ENCODE results near the gene CBFA2T2. TPM values are rescaled to one million over a fixed set of nuclear protein-coding genes. Genes with fewer than 3 reads are reported as not detected.

The CBFA2T2 gene
- total RNA-seq, 2 donors from 2014 or later, result 14.8 to 18.0 TPM

DNA sequence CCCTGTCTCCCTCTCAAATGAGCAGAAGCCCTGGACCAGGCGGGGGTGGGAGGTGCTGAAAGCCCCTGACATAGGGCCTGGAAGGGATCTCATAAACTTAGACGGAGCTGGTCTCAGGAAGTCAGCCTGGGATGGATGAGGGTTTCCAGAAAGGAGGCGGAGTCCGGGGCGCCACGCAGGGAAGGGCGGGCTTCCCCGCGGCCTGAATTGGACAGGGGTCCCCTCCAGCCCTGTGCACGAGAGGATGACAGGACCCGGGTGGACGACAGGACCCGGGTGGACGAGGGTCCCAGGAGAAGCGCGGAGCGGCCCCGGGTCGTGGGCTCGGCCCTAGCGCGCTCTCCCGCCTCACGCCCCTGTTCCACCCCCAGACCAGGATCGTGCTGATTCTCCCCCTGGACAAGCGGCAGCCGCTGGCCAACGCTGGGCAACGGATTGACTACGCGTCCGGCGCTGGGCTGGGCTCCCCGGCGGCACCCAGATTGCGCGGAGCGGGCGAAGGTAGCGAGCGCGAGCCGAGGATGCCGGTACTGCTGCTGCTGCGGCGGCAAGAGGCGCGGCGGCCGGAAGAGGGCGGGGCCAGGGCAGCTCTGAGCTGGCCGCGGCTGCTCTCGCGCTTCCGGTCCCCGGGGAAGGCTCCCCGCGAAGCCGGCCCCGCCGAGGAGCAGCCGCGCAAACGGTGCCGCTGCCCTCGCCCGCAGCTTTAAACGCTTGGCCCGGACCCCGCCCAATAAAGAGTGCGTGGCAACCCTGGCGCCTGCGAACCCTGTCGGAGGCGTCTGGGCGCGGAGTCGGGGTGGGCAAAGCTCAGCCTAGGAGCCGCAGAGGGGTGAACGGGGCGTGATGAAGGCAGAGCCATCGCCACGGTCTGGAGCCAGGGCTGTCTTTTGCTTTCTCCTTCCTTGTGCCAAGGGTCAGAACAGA is 173.5 kb downstream of the CBFA2T2 start:
- H3K27me3 ChIP-seq (replicated peaks; ENCODE audit: insufficient read depth), result no peaks in the 10 kb centered on the region
- no peak for DNase-seq (ENCODE audit: low spot score)
- ATAC-seq (ENCODE audit: insufficient number of reproducible peaks, low FRiP score, low read depth), result no peak
- H3K4me3 ChIP-seq, result peak overlapping the region; percentile 96
- H3K27ac ChIP-seq, result peak overlapping the region; percentile 93 to 94
- H3K9me3 ChIP-seq, result no peaks in the 10 kb centered on the region
- peaks cover 16 to 41% of the 10 kb centered on the region in 2 donors for H3K4me1 ChIP-seq (ENCODE audit: control insufficient read depth in 1 of 2, low read depth in 2 of 2)
- TF ChIP-seq, protein P1, sequence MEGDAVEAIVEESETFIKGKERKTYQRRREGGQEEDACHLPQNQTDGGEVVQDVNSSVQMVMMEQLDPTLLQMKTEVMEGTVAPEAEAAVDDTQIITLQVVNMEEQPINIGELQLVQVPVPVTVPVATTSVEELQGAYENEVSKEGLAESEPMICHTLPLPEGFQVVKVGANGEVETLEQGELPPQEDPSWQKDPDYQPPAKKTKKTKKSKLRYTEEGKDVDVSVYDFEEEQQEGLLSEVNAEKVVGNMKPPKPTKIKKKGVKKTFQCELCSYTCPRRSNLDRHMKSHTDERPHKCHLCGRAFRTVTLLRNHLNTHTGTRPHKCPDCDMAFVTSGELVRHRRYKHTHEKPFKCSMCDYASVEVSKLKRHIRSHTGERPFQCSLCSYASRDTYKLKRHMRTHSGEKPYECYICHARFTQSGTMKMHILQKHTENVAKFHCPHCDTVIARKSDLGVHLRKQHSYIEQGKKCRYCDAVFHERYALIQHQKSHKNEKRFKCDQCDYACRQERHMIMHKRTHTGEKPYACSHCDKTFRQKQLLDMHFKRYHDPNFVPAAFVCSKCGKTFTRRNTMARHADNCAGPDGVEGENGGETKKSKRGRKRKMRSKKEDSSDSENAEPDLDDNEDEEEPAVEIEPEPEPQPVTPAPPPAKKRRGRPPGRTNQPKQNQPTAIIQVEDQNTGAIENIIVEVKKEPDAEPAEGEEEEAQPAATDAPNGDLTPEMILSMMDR (IDR thresholded peaks at IDR 0.05), result no peak
- peaks cover 16% of the 10 kb centered on the region for H3K36me3 ChIP-seq

DNA sequence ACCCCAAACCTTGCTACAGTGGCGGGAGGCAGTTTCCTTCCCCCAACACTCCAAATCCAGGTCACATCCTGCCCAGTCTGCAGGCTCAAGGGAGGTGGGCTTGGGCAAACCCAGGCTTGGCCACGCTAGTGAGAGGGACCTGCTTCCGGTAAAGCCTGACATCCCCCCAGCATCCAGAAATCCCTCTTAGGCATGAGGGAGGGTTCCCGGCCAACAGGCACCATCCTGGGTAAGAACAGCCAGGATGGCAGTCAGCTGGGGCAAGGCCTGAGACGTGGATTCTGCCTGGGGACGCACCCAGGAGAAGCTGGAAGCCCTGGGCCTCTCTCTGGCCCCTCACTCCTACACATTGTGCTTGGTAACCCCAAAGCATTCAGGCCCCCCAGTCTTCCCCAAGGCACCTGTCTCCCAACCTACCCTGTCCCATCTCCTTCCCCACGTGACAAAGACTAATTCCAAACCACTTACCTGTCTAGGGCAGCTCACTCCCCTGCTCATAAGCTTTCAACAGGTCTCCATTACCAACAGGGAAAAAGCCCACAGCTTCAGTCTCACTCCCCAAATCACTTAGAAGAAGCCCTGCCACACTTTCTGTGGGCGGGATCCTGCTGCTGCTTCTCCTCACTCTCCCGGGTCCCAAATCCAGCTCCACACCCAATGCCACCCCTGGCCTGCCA is 174.3 kb downstream of the CBFA2T2 start:
- Histone ChIP-seq H3K27ac (peak overlapping the region; percentile 93 to 94), H3K4me3 (peak overlapping the region; percentile 96), H3K27me3 (replicated peaks; ENCODE audit: insufficient read depth) (no peaks in the 10 kb centered on the region), H3K9me3 (no peaks in the 10 kb centered on the region), H3K4me1 (ENCODE audit: control insufficient read depth in 1 of 2, low read depth in 2 of 2) (peaks cover 17 to 45% of the 10 kb centered on the region in 2 donors), H3K36me3 (peaks cover 11% of the 10 kb centered on the region)
- TF ChIP-seq, protein P1 (IDR thresholded peaks at IDR 0.05), result no peak
- ATAC-seq (ENCODE audit: insufficient number of reproducible peaks, low FRiP score, low read depth) (no peak), DNase-seq (ENCODE audit: low spot score) (no peak)

DNA sequence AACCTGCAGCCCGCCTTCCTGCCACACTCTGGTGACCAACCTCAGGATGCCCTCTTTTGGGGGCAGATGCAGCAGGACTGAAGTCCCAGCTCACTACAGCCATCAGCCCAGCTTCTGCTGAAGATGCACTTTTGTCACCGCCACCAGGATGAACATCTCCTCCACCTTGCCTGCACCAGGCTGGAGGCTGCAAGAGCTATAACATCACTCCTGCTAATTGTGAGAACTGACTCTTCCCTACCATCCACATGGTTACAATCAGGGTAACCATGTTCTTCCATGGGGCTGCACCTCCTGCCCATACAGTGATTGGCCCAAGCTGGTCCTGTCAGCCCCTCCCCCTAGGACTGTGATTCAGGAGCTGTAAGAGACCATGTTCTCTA is 174.9 kb downstream of the CBFA2T2 start:
- no peaks in the 10 kb centered on the region for H3K27me3 ChIP-seq (replicated peaks; ENCODE audit: insufficient read depth)
- DNase-seq (ENCODE audit: low spot score) (no peak), ATAC-seq (ENCODE audit: insufficient number of reproducible peaks, low FRiP score, low read depth) (no peak)
- peaks cover 5% of the 10 kb centered on the region for H3K36me3 ChIP-seq
- no peak overlapping the region for H3K4me3 ChIP-seq
- peak overlapping the region; percentile 93 to 94 for H3K27ac ChIP-seq
- no peaks in the 10 kb centered on the region for H3K9me3 ChIP-seq
- peaks cover 17 to 48% of the 10 kb centered on the region in 2 donors for H3K4me1 ChIP-seq (ENCODE audit: control insufficient read depth in 1 of 2, low read depth in 2 of 2)
- TF ChIP-seq, protein P1 (IDR thresholded peaks at IDR 0.05), result no peak

DNA sequence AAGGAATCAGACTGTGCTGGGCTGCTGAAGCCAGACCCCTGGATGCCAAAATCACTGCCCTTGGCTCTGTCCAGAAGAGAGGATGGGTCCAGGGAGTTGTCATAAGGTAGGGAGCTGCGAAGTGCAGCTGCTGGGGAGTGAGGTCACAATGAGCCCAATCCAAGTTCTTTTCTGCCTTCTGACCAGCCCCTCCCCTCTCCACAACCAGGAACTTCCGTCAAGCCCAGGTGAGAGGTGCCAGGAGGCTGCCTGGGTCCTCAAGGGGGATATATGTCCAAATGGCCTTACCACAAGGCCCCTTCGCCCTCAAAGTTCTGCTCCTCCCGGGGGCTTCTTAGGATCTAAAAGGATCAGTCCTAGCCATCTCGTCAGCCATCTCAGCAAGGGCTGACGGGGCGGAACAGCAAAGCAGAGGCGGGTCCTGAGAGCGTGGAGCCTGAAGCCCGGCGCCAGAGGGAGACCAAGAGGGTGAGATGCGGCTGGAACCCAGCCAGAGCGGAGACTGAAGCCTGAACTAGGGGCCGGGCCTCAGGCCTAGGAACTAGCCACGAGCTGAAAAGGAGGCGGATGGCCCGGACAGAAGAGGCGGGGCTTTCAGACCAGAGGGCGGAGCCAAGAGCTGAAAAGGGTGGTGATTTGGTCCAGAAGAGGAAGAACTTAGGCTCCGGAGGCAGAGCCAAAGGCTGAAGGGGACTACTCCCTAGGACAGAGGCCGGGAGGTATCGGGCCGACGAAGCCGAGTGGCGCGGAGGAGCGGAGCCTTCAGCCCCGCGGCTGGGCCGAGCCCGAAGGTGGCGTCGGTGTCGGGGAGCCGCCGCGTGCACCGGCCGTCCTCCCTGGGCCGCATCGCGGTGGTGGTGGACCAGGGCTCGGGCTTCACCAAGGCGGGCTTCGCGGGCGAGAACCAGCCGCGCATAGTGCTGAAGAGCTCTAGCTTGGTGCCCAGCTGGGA is 176.7 kb downstream of the CBFA2T2 start, which contains the start of gene ACTL10:
Gene ACTL10 (plus strand): TSS at position 651 of the 952 bp plus-strand sequence. CDS start 555 bp downstream, outside the sequence.
- no peaks in the 10 kb centered on the region for H3K27me3 ChIP-seq (replicated peaks; ENCODE audit: insufficient read depth)
- DNase-seq (ENCODE audit: low spot score) (peak; percentile 95), ATAC-seq (ENCODE audit: insufficient number of reproducible peaks, low FRiP score, low read depth) (peak; percentile 69)
- TF ChIP-seq, protein P1 (IDR thresholded peaks at IDR 0.05), result peak; percentile 25
- H3K9me3 ChIP-seq, result no peaks in the 10 kb centered on the region
- H3K36me3 ChIP-seq, result no peaks in the 10 kb centered on the region
- H3K27ac ChIP-seq, result peak within 1 kb of the TSS; percentile 88 to 93
- H3K4me1 ChIP-seq (ENCODE audit: control insufficient read depth in 1 of 2, low read depth in 2 of 2), result peaks cover 17 to 66% of the 10 kb centered on the region in 2 donors
- peak within 1 kb of the TSS; percentile 85 for H3K4me3 ChIP-seq

Measured in thoracic aorta (tissue), 2 donors.